HG02571 (cell line): ENCODE data around the gene SIT1.

Experiments used
- ATAC-seq: cut with Tn5 transposase; IDR thresholded peaks from one replicate; pipeline ENCODE4 v1.9.1; 2021; ENCODE audit warnings: mild to moderate bottlenecking, moderate library complexity; ENCODE audit not compliant: unreplicated experiment

The SIT1 gene

GRCh38 chr9:35682520-35683315 is 32.0 kb upstream of the SIT1 start:
- no peak for ATAC-seq

GRCh38 chr9:35682051-35682450 is 31.3 kb upstream of the SIT1 start:
- no peak for ATAC-seq

GRCh38 chr9:35681341-35682002 is 30.7 kb upstream of the SIT1 start:
- ATAC-seq = no peak

GRCh38 chr9:35680331-35681105 is 29.8 kb upstream of the SIT1 start:
- ATAC-seq = no peak

- ATAC-seq = no peak
Observed at GRCh38 chr9:35679766-35680330, 29.1 kb upstream of the SIT1 start.

- no peak for ATAC-seq
Observed at GRCh38 chr9:35679091-35679490, 28.4 kb upstream of the SIT1 start.

GRCh38 chr9:35675732-35676392 is 25.1 kb upstream of the SIT1 start:
- ATAC-seq = no peak

GRCh38 chr9:35675204-35675603 is 24.5 kb upstream of the SIT1 start:
- no peak for ATAC-seq

GRCh38 chr9:35674025-35674361 is 23.3 kb upstream of the SIT1 start:
- ATAC-seq = no peak

GRCh38 chr9:35673132-35674024 is 22.6 kb upstream of the SIT1 start, which contains the start of gene CA9:
TSS of gene CA9 (plus strand) at chr9:35673928. CDS start at chr9:35673960, 32 bp downstream.
- ATAC-seq = no peak

- no peak for ATAC-seq
Observed at GRCh38 chr9:35669331-35670145, 18.8 kb upstream of the SIT1 start.

GRCh38 chr9:35667939-35668338 is 17.2 kb upstream of the SIT1 start:
- no peak for ATAC-seq

GRCh38 chr9:35666549-35666948 is 15.8 kb upstream of the SIT1 start:
- ATAC-seq = no peak

GRCh38 chr9:35666045-35666444 is 15.3 kb upstream of the SIT1 start:
- ATAC-seq = no peak

GRCh38 chr9:35665471-35665818 is 14.7 kb upstream of the SIT1 start:
- ATAC-seq = no peak

- peak; percentile 57 for ATAC-seq
Observed at GRCh38 chr9:35664531-35665470, 14.1 kb upstream of the SIT1 start, which contains the start of gene ARHGEF39. TSS of gene ARHGEF39 (minus strand) at chr9:35665195. CDS start at chr9:35665169, 26 bp downstream.

- ATAC-seq = no peak
Observed at GRCh38 chr9:35662437-35662836, 11.7 kb upstream of the SIT1 start.
